Uterus (tissue), 2 donors: ENCODE data around the gene THBD.

Experiments used
- POLR2A ChIP-seq, 2 donors: fragments of 450-650 bp; IDR thresholded peaks; one replicate each; pipeline ENCODE4 v1.6.1; 2016; ENCODE audit warnings: antibody characterized with exemption in 2 of 2, mild to moderate bottlenecking in 1 of 2, moderate library complexity in 1 of 2
- TF ChIP-seq, protein P1 (sequence below), 4 experiments: fragments of 200-600 bp in 2 of 4; fragments of 450-650 bp in 2 of 4; sonication (generic) in 2 of 4; IDR thresholded peaks; one replicate each; pipeline ENCODE4 v1.5.1; 2016 to 2019; ENCODE audit warnings: antibody characterized with exemption in 4 of 4, mild to moderate bottlenecking in 2 of 4, moderate library complexity in 1 of 4

DNA sequence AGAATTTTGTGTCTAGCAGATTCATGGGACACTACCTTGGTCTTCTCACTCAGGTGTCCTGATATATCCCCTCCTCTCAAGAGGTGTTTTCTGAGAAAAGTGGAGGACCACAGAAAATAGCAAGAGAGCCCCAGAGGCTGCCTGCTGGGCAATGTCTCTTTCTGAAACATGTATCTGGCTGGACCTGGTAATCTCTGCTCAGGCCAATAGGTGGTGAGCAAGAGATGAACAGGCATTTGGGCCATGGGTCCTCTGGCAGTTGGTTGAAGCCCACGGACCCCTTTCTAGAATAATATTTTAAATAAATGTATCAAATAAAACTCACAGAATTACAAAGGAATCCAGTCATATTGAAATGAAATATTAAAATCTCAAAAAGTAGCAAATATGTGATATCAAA lies 8.8 kb upstream of the THBD start:
- TF ChIP-seq, protein P1, sequence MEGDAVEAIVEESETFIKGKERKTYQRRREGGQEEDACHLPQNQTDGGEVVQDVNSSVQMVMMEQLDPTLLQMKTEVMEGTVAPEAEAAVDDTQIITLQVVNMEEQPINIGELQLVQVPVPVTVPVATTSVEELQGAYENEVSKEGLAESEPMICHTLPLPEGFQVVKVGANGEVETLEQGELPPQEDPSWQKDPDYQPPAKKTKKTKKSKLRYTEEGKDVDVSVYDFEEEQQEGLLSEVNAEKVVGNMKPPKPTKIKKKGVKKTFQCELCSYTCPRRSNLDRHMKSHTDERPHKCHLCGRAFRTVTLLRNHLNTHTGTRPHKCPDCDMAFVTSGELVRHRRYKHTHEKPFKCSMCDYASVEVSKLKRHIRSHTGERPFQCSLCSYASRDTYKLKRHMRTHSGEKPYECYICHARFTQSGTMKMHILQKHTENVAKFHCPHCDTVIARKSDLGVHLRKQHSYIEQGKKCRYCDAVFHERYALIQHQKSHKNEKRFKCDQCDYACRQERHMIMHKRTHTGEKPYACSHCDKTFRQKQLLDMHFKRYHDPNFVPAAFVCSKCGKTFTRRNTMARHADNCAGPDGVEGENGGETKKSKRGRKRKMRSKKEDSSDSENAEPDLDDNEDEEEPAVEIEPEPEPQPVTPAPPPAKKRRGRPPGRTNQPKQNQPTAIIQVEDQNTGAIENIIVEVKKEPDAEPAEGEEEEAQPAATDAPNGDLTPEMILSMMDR (IDR thresholded peaks at IDR 0.05), result no peak
- no peak for TF ChIP-seq POLR2A (IDR thresholded peaks at IDR 0.05)
